ENCODE data around the gene CCDC70.

DNA sequence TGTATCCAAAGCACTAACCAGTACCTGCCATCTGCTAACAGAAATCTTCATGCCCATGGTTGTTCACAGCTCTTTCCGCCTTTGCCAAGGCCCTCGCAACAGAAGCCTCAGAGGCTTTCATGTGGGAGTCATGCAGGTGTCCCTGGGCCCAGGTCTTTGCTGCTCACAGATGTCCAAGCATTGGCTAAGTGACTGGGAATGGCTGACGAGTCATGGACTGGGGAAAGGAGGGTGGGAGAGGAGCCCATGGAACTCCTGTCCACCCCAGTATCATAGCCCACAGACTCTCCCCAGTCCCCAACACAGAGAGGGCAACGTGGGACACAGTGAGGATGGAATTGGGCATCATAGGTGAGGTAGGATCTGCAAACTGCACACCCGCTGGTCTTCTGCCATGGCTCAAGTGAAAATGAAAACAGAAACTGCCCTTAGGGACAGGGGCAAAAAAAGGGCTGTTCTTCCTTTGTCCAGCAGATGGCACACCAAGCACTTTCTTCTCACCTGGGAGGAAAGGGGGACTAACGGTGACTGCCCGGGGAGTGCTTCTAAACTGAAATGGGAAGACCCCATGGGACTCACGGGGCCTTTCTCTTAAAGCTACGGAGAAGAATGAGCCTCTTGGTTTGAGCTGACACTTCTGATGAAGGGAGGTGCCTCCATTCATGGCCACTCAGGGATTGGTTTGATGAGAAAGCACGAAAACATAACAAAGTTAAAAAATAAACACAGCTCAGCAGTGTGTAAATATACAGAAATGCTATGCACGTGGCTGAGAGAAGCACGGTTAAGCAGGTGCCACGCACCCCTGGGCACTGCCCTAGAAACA, 46.7 kb upstream of the CCDC70 start:
- TF ChIP-seq CTCF (IDR thresholded peaks at IDR 0.05) (peak; percentile 70 to 84 (median 82)), POLR2A (IDR thresholded peaks at IDR 0.05) (peak in 1 of 2 donors; percentile 15)
